PFSK-1 (cell line): ENCODE measurements around the gene OPCML.

Experiments used
- POLR2AphosphoS5 ChIP-seq: IDR thresholded peaks from 2 replicates; pipeline ENCODE4 v1.6.1; 2012; ENCODE audit warnings: low read depth, mild to moderate bottlenecking, control low read depth, low read length, moderate library complexity
- SIN3A ChIP-seq: IDR thresholded peaks from 2 replicates; pipeline ENCODE4 v1.6.1; 2012; ENCODE audit warnings: mild to moderate bottlenecking, low read length, moderate library complexity, borderline replicate concordance; ENCODE audit not compliant: insufficient read depth
- TF ChIP-seq, protein P1 (sequence below), 2 experiments: IDR thresholded peaks; 2 replicates each; pipeline versions ENCODE4 v1.6.1 to v1.8.0; 2011 to 2012; ENCODE audit warnings: low read depth in 2 of 2, low read length in 2 of 2, control low read depth in 1 of 2, inconsistent platforms in 1 of 2, mild to moderate bottlenecking in 1 of 2, moderate library complexity in 1 of 2; ENCODE audit not compliant: insufficient read depth in 1 of 2

DNA sequence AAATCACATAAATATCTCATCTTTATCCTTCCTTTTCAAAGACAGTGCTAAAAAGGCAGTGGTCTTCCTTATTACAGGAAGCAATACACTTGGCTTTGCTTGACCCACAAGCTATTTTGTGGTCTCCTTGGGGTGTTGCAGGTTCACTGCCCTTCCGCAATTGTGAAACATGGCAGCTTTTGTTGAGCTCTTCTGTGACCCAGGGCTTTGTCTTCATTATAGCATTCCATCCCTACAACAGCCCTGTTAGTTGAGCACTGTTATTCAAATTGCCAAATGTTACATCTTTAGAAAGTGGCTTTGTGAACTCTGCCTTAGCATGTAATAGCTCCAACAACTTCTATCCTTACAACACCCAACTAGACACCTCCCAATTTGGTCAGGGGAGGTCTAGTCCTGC, 107.1 kb downstream of the OPCML start:
- TF ChIP-seq POLR2AphosphoS5 (no peak), SIN3A (no peak)
- TF ChIP-seq, protein P1, sequence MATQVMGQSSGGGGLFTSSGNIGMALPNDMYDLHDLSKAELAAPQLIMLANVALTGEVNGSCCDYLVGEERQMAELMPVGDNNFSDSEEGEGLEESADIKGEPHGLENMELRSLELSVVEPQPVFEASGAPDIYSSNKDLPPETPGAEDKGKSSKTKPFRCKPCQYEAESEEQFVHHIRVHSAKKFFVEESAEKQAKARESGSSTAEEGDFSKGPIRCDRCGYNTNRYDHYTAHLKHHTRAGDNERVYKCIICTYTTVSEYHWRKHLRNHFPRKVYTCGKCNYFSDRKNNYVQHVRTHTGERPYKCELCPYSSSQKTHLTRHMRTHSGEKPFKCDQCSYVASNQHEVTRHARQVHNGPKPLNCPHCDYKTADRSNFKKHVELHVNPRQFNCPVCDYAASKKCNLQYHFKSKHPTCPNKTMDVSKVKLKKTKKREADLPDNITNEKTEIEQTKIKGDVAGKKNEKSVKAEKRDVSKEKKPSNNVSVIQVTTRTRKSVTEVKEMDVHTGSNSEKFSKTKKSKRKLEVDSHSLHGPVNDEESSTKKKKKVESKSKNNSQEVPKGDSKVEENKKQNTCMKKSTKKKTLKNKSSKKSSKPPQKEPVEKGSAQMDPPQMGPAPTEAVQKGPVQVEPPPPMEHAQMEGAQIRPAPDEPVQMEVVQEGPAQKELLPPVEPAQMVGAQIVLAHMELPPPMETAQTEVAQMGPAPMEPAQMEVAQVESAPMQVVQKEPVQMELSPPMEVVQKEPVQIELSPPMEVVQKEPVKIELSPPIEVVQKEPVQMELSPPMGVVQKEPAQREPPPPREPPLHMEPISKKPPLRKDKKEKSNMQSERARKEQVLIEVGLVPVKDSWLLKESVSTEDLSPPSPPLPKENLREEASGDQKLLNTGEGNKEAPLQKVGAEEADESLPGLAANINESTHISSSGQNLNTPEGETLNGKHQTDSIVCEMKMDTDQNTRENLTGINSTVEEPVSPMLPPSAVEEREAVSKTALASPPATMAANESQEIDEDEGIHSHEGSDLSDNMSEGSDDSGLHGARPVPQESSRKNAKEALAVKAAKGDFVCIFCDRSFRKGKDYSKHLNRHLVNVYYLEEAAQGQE (IDR thresholded peaks at IDR 0.05; ENCODE audit: insufficient read depth in 1 of 2, low read depth in 2 of 2, low read length in 2 of 2): no peak
